ENCODE measurements around the gene ADARB2. TPM values are rescaled to one million over a fixed set of nuclear protein-coding genes. Genes with fewer than 3 reads are reported as not detected.
"Not testable (repeated sequence)": the region's sequence is repeated elsewhere in the genome, so short reads cannot be mapped to it uniquely, and the experiment has no call there.

ADARB2 gene
- total RNA-seq, 6 donors from 2014 or later, result 0.69 to 5.2 (median 1.8) TPM

DNA sequence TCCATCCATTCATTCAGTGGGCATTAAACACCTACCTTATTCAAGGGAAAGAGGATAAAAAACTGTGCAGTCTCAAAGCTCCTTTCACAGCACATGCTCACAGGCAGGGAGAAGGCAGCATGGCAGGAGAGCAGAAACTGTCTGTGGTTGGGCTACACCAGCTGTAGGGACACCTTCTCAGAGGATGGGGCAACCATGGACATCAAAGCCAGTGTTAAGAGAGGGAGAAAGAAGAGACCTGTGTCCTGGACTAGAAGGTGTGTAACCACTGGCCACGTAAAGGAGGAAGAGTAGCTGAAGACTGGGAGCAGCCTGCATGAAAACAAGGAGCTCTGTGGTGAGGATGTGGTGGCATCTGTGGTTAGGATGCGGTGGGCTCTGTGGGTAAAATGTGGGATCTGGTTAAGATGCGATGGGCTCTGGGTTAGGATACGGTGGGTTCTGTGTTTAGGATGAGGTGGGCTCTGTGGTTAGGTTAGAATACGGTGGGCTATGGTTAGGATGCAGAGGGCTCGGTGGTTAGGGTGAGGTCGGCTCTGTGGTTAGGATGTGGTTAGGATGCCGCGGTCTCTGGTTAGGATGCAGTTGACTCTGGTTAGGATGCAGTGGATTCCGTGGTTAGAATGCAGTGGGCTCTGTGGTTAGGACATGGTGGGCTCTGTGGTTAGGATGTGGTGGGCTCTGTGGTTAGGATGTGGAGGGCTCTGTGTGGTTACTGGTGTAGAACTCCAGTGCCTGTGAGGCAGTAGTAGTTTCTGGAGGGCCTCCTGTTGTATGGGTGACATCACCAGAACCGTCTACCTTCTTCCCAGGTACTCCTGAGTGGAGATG is 483.6 kb downstream of the ADARB2 start:
- TF ChIP-seq, protein P1, sequence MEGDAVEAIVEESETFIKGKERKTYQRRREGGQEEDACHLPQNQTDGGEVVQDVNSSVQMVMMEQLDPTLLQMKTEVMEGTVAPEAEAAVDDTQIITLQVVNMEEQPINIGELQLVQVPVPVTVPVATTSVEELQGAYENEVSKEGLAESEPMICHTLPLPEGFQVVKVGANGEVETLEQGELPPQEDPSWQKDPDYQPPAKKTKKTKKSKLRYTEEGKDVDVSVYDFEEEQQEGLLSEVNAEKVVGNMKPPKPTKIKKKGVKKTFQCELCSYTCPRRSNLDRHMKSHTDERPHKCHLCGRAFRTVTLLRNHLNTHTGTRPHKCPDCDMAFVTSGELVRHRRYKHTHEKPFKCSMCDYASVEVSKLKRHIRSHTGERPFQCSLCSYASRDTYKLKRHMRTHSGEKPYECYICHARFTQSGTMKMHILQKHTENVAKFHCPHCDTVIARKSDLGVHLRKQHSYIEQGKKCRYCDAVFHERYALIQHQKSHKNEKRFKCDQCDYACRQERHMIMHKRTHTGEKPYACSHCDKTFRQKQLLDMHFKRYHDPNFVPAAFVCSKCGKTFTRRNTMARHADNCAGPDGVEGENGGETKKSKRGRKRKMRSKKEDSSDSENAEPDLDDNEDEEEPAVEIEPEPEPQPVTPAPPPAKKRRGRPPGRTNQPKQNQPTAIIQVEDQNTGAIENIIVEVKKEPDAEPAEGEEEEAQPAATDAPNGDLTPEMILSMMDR (IDR thresholded peaks at IDR 0.05), result no peak
- TF ChIP-seq POLR2A (IDR thresholded peaks at IDR 0.05) (no peak), POLR2AphosphoS5 (IDR thresholded peaks at IDR 0.05) (no peak), EP300 (IDR thresholded peaks at IDR 0.05) (no peak)
- no peak overlapping the region for H3K4me3 ChIP-seq
- 64 to 71% methylated on average over 11 of the region's 11 CpGs for WGBS, 2 donors
- ATAC-seq (ENCODE audit: low FRiP score in 2 of 2) (no peak), DNase-seq (no peak)
- H3K27ac ChIP-seq, result no peak overlapping the region
- no peaks in the 10 kb centered on the region for H3K27me3 ChIP-seq
- H3K36me3 ChIP-seq, result no peaks in the 10 kb centered on the region
- no peaks in the 10 kb centered on the region for H3K4me1 ChIP-seq
- no peaks in the 10 kb centered on the region for H3K9me3 ChIP-seq

GRCh38 chr10:1251769-1252168 is 485.6 kb downstream of the ADARB2 start:
- TF ChIP-seq EP300 (IDR thresholded peaks at IDR 0.05), result no peak
- TF ChIP-seq, protein P1 (IDR thresholded peaks at IDR 0.05), result no peak
- no peak for TF ChIP-seq POLR2AphosphoS5 (IDR thresholded peaks at IDR 0.05)
- TF ChIP-seq POLR2A (IDR thresholded peaks at IDR 0.05), result no peak
- no peaks in the 10 kb centered on the region for H3K36me3 ChIP-seq
- no peak for ATAC-seq (ENCODE audit: low FRiP score in 2 of 2)
- 40 to 56% methylated on average over 1 to 3 of the region's 3 CpGs for WGBS, 2 donors
- DNase-seq, result no peak
- H3K4me3 ChIP-seq, result no peak overlapping the region
- no peak overlapping the region for H3K27ac ChIP-seq
- no peaks in the 10 kb centered on the region for H3K27me3 ChIP-seq
- peaks cover 0 to 4% (median 0%) of the 10 kb centered on the region in 4 donors for H3K4me1 ChIP-seq
- no peaks in the 10 kb centered on the region for H3K9me3 ChIP-seq

GRCh38 chr10:1249142-1249920 is 488.0 kb downstream of the ADARB2 start:
- Histone ChIP-seq H3K4me3 (no peak overlapping the region), H3K27me3 (no peaks in the 10 kb centered on the region), H3K9me3 (no peaks in the 10 kb centered on the region), H3K36me3 (no peaks in the 10 kb centered on the region), H3K27ac (no peak overlapping the region), H3K4me1 (peaks cover 0 to 4% (median 0%) of the 10 kb centered on the region in 4 donors)
- DNase-seq (no peak), ATAC-seq (ENCODE audit: low FRiP score in 2 of 2) (no peak)
- 60 to 76% methylated on average over 7 of the region's 7 CpGs for WGBS, 2 donors
- TF ChIP-seq, protein P1 (IDR thresholded peaks at IDR 0.05), result no peak
- TF ChIP-seq POLR2AphosphoS5 (IDR thresholded peaks at IDR 0.05) (no peak), POLR2A (IDR thresholded peaks at IDR 0.05) (no peak)

- WGBS, 2 donors, result 5 to 33% methylated on average over 7 to 11 of the region's 13 CpGs
- not testable (repeated sequence) for H3K27ac ChIP-seq, H3K27me3 ChIP-seq, H3K4me1 ChIP-seq, H3K4me3 ChIP-seq, H3K9me3 ChIP-seq, H3K36me3 ChIP-seq
- DNase-seq (peak in 1 of 2 donors; percentile 50), ATAC-seq (ENCODE audit: low FRiP score in 2 of 2) (peak in 1 of 2 donors; percentile 59)
Measured at GRCh38 chr10:1248262-1248630, 489.1 kb downstream of the ADARB2 start.

- no peak overlapping the region for H3K4me3 ChIP-seq
- no peaks in the 10 kb centered on the region for H3K9me3 ChIP-seq
- H3K27ac ChIP-seq, result no peak overlapping the region
- ATAC-seq (ENCODE audit: low FRiP score in 2 of 2) (peak in 1 of 2 donors; percentile 35), DNase-seq (no peak)
- TF ChIP-seq EP300 (IDR thresholded peaks at IDR 0.05), result no peak
- no peak for TF ChIP-seq POLR2AphosphoS5 (IDR thresholded peaks at IDR 0.05)
- TF ChIP-seq, protein P1 (IDR thresholded peaks at IDR 0.05), result no peak
- TF ChIP-seq POLR2A (IDR thresholded peaks at IDR 0.05), result no peak
- WGBS, 2 donors, result 55 to 58% methylated on average over 16 to 17 of the region's 17 CpGs
- no peaks in the 10 kb centered on the region for H3K27me3 ChIP-seq
- no peaks in the 10 kb centered on the region for H3K36me3 ChIP-seq
- peaks cover 0 to 4% (median 0%) of the 10 kb centered on the region in 4 donors for H3K4me1 ChIP-seq
Measured at GRCh38 chr10:1247598-1248261, 489.6 kb downstream of the ADARB2 start.
